Measurements from ENCODE around the gene SHC3.

DNA sequence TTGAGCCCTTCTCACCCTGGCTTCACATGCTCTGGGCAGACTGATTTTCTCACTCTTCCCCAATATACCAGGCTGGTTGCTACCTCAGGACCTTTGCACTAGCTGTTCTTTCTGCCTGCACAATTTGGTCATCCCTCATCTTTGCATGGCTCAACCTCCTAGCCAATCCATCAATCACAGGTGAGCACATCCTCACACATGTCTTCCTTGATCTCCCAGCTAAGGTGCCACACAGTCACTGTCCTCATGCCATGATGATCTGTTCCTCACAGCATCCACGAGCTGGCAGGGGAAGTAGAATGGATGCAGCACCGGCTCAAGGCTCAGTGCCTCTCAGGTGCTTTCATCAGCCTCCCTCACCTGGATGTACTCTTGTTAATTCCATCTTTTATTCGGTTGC, 218.0 kb downstream of the SHC3 start:
- TF ChIP-seq, protein P1, sequence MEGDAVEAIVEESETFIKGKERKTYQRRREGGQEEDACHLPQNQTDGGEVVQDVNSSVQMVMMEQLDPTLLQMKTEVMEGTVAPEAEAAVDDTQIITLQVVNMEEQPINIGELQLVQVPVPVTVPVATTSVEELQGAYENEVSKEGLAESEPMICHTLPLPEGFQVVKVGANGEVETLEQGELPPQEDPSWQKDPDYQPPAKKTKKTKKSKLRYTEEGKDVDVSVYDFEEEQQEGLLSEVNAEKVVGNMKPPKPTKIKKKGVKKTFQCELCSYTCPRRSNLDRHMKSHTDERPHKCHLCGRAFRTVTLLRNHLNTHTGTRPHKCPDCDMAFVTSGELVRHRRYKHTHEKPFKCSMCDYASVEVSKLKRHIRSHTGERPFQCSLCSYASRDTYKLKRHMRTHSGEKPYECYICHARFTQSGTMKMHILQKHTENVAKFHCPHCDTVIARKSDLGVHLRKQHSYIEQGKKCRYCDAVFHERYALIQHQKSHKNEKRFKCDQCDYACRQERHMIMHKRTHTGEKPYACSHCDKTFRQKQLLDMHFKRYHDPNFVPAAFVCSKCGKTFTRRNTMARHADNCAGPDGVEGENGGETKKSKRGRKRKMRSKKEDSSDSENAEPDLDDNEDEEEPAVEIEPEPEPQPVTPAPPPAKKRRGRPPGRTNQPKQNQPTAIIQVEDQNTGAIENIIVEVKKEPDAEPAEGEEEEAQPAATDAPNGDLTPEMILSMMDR (IDR thresholded peaks at IDR 0.05): no peak
- no peak for TF ChIP-seq POLR2AphosphoS5 (IDR thresholded peaks at IDR 0.05)
- no peak for TF ChIP-seq POLR2A (IDR thresholded peaks at IDR 0.05; ENCODE audit: low read depth)
- no peak for TF ChIP-seq EP300 (IDR thresholded peaks at IDR 0.05)
